ENCODE measurements around the gene ALK. TPM values are rescaled to one million over a fixed set of nuclear protein-coding genes. Genes with fewer than 3 reads are reported as not detected.

The ALK gene
- 0.14 TPM for total RNA-seq
- long read RNA-seq: 0 reads

GRCh38 chr2:29921560-29921915 lies at the start of gene ALK:
TSS of gene ALK (minus strand) at chr2:29921586. CDS start at chr2:29920659, 927 bp downstream.
- Histone ChIP-seq H3K4me1 (peaks cover 33% of the 10 kb centered on the region), H3K36me3 (no peaks in the 10 kb centered on the region), H3K9me3 (replicated peaks) (no peaks in the 10 kb centered on the region), H3K4me3 (peak within 1 kb of the TSS; percentile 65), H3K27me3 (ENCODE audit: low read depth) (peaks cover 98% of the 10 kb centered on the region), H3K27ac (replicated peaks) (no peak within 1 kb of the TSS)
- intact Hi-C loops (cut with micrococcal nuclease): no loop called here
- peak; percentile 89 for DNase-seq
- TF ChIP-seq, protein P1, sequence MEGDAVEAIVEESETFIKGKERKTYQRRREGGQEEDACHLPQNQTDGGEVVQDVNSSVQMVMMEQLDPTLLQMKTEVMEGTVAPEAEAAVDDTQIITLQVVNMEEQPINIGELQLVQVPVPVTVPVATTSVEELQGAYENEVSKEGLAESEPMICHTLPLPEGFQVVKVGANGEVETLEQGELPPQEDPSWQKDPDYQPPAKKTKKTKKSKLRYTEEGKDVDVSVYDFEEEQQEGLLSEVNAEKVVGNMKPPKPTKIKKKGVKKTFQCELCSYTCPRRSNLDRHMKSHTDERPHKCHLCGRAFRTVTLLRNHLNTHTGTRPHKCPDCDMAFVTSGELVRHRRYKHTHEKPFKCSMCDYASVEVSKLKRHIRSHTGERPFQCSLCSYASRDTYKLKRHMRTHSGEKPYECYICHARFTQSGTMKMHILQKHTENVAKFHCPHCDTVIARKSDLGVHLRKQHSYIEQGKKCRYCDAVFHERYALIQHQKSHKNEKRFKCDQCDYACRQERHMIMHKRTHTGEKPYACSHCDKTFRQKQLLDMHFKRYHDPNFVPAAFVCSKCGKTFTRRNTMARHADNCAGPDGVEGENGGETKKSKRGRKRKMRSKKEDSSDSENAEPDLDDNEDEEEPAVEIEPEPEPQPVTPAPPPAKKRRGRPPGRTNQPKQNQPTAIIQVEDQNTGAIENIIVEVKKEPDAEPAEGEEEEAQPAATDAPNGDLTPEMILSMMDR (IDR thresholded peaks at IDR 0.05; ENCODE audit: borderline replicate concordance): no peak

DNA sequence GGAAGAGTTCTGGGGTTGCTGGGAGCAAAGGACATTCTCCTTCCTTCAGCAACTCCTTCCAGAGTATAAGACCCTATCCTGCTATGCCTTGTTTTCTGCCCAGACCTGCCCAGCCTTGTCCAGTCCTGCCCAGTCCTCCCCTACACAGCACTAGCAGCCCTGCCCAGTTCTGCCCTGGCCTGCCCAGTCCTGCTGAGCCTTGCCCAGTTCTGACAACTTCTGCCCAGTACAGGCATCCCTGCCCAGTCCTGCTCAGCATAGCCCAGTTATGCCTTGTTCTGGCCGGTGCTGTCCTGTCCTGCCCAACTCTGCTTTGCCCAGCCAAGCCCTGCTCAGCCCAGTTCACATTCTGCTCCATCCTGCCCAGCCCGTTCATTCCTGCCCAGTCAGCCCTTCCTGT lies 44.9 kb upstream of the ALK start:
- intact Hi-C loops (cut with micrococcal nuclease): no loop called here
- H3K27me3 ChIP-seq (ENCODE audit: low read depth): peaks cover 83% of the 10 kb centered on the region
- no peak overlapping the region for H3K4me3 ChIP-seq

GRCh38 chr2:29963972-29964570 lies 42.7 kb upstream of the ALK start:
- no peak for DNase-seq
- peaks cover 72% of the 10 kb centered on the region for H3K27me3 ChIP-seq (ENCODE audit: low read depth)
- no peaks in the 10 kb centered on the region for H3K36me3 ChIP-seq
- H3K4me1 ChIP-seq: no peaks in the 10 kb centered on the region
- intact Hi-C loops (cut with micrococcal nuclease): no loop called here
- no peak overlapping the region for H3K27ac ChIP-seq (replicated peaks)
- H3K4me3 ChIP-seq: no peak overlapping the region
- H3K9me3 ChIP-seq (replicated peaks): no peaks in the 10 kb centered on the region
- TF ChIP-seq, protein P1 (IDR thresholded peaks at IDR 0.05; ENCODE audit: borderline replicate concordance): no peak

More for the DNA sequence above, 44.9 kb upstream of the ALK start:
- no peaks in the 10 kb centered on the region for H3K9me3 ChIP-seq (replicated peaks)
- TF ChIP-seq, protein P1 (IDR thresholded peaks at IDR 0.05; ENCODE audit: borderline replicate concordance): no peak
- H3K27ac ChIP-seq (replicated peaks): no peak overlapping the region
- no peaks in the 10 kb centered on the region for H3K4me1 ChIP-seq
- no peak for DNase-seq
- H3K36me3 ChIP-seq: no peaks in the 10 kb centered on the region

- intact Hi-C loops (cut with micrococcal nuclease): no loop called here
- no peak for DNase-seq
- peaks cover 75% of the 10 kb centered on the region for H3K27me3 ChIP-seq (ENCODE audit: low read depth)
- H3K9me3 ChIP-seq (replicated peaks): no peaks in the 10 kb centered on the region
- H3K36me3 ChIP-seq: no peaks in the 10 kb centered on the region
- TF ChIP-seq, protein P1 (IDR thresholded peaks at IDR 0.05; ENCODE audit: borderline replicate concordance): no peak
- H3K4me3 ChIP-seq: no peak overlapping the region
- H3K27ac ChIP-seq (replicated peaks): no peak overlapping the region
- H3K4me1 ChIP-seq: no peaks in the 10 kb centered on the region
These were observed 41.5 kb upstream of the ALK start for GRCh38 chr2:29962922-29963321.

DNA sequence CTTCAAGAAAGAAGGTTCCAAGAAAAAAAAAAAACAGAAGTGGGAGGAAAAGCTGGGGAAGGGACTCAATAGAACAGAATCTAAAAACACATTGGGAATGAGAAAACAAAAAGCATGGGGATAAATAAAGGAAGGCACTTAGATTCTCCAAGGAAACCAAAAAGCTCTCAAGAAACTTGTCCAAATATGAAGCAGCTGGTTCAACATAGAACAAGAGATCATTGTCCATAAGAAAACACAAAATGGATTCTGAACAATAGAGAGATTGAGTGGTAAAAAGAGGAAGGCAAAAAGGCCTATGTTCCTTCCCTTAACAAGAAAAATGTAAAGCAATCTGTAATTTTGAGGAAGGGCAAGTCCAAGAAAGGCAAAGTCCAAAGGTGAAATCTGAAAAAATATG lies 32.9 kb upstream of the ALK start:
- Histone ChIP-seq H3K36me3 (no peaks in the 10 kb centered on the region), H3K27ac (replicated peaks) (no peak overlapping the region), H3K27me3 (ENCODE audit: low read depth) (peaks cover 26% of the 10 kb centered on the region), H3K4me3 (no peak overlapping the region), H3K4me1 (peaks cover 14% of the 10 kb centered on the region), H3K9me3 (replicated peaks) (no peaks in the 10 kb centered on the region)
- DNase-seq: no peak
- intact Hi-C loops (cut with micrococcal nuclease): no loop called here
- TF ChIP-seq, protein P1 (IDR thresholded peaks at IDR 0.05; ENCODE audit: borderline replicate concordance): no peak

Measured in left ventricle myocardium inferior (tissue), 1 donor.